ENCODE results near the gene PTPN3.

- TF ChIP-seq RAD21 (conservative IDR thresholded peaks at IDR 0.05 in 1 of 2, IDR thresholded peaks at IDR 0.05 in 1 of 2) (no peak), KDM1A (IDR thresholded peaks at IDR 0.05; ENCODE audit: low read depth) (no peak)
Observed at GRCh38 chr9:109421026-109421970, 76.8 kb downstream of the PTPN3 start.
